Tibial nerve (tissue), 3 donors: ENCODE results near the gene CYP26B1.

Source experiments
- CTCF ChIP-seq, 5 experiments: fragments of 200-600 bp in 3 of 5; fragments of 450-650 bp in 2 of 5; sonication (generic) in 3 of 5; IDR thresholded peaks; one replicate each; pipeline ENCODE4 v1.5.1; 2016 to 2019; ENCODE audit warnings: antibody characterized with exemption in 5 of 5, mild to moderate bottlenecking in 3 of 5, moderate library complexity in 2 of 5
- POLR2A ChIP-seq, 2 donors: fragments of 450-650 bp; IDR thresholded peaks; one replicate each; pipeline ENCODE4 v1.6.1; 2017; ENCODE audit warnings: antibody characterized with exemption in 2 of 2, mild to moderate bottlenecking in 2 of 2, moderate library complexity in 2 of 2

- TF ChIP-seq POLR2A (IDR thresholded peaks at IDR 0.05) (no peak), CTCF (IDR thresholded peaks at IDR 0.05) (no peak)
These were observed 26.1 kb upstream of the CYP26B1 start for GRCh38 chr2:72173640-72174321.
